IMR-90 (cell line): Measurements from ENCODE around the gene PLEK2. TPM values are rescaled to one million over a fixed set of nuclear protein-coding genes. Genes with fewer than 3 reads are reported as not detected.
"Not testable (repeated sequence)": the region's sequence is repeated elsewhere in the genome, so short reads cannot be mapped to it uniquely, and the experiment has no call there.

Source experiments
- ATAC-seq: fragments of 200-7000 bp; cut with Tn5 transposase; 2 replicates; pipeline ENCODE4 v1.9.1; 2020; ENCODE audit warnings: low read depth, mild to moderate bottlenecking, moderate library complexity
- BruUV-seq: library from RNA; stranded (reverse); fragments of 400-500 nt; replicated peaks from 2 replicates; lab custom pipeline; 2021; lab: Mats Ljungman, UMichigan
- CTCF ChIA-PET: fragments of 300-600 bp; formaldehyde crosslinking; extraction: SDS; loops from one replicate; lab custom pipeline; 2021; ENCODE audit warnings: antibody characterized with exemption; lab: Yijun Ruan, JAX
- POLR2A ChIA-PET: fragments of 300-600 bp; sonication (Branson Sonifier 250); formaldehyde crosslinking; loops from one replicate; lab custom pipeline; 2022; ENCODE audit warnings: antibody characterized with exemption; ENCODE audit not compliant: unreplicated experiment; lab: Charles Lee
- DNase-seq: peaks from one replicate; pipeline ENCODE4 v3.0.0; 2013
- H2AFZ ChIP-seq: replicated peaks from 2 replicates; pipeline ENCODE3; 2013; ENCODE audit warnings: low read length, mild to moderate bottlenecking; ENCODE audit not compliant: poor library complexity
- H2AK5ac ChIP-seq: 2 replicates; pipeline ENCODE4 v1.6.1; 2013; ENCODE audit warnings: low read depth, low read length, inconsistent platforms
- H2AK9ac ChIP-seq: replicated peaks from 2 replicates; pipeline ENCODE3; 2013; ENCODE audit warnings: mild to moderate bottlenecking, low read depth, low read length, moderate library complexity; ENCODE audit not compliant: poor library complexity
- H2BK120ac ChIP-seq: 2 replicates; pipeline ENCODE4 v1.6.1; 2013; ENCODE audit warnings: low read depth, low read length, inconsistent platforms
- H2BK15ac ChIP-seq: 3 replicates; pipeline ENCODE4 v1.6.1; 2013; ENCODE audit warnings: low read depth, low read length, inconsistent platforms
- H2BK20ac ChIP-seq: 2 replicates; pipeline ENCODE4 v1.6.1; 2013; ENCODE audit warnings: low read depth, mild to moderate bottlenecking, inconsistent platforms, low read length, moderate library complexity
- H2BK5ac ChIP-seq: 2 replicates; pipeline ENCODE4 v1.6.1; 2013; ENCODE audit warnings: mild to moderate bottlenecking, low read depth, low read length, inconsistent platforms; ENCODE audit not compliant: poor library complexity, severe bottlenecking
- H3K14ac ChIP-seq: replicated peaks from 2 replicates; pipeline ENCODE4 v1.6.1; 2013; ENCODE audit warnings: low read depth, low read length, inconsistent platforms
- H3K18ac ChIP-seq: 2 replicates; pipeline ENCODE4 v1.6.1; 2013; ENCODE audit warnings: low read depth, low read length, control low read depth
- H3K23ac ChIP-seq: 2 replicates; pipeline ENCODE4 v1.6.1; 2013; ENCODE audit warnings: low read depth, low read length, inconsistent platforms
- H3K27ac ChIP-seq: 2 replicates; pipeline ENCODE4 v1.5.1; 2013; ENCODE audit warnings: mild to moderate bottlenecking, control low read depth, low read length; ENCODE audit not compliant: insufficient read depth
- H3K27me3 ChIP-seq: 2 replicates; pipeline ENCODE4 v1.6.1; 2013; ENCODE audit warnings: low read length; ENCODE audit not compliant: control insufficient read depth, insufficient read depth
- H3K36me3 ChIP-seq: 2 replicates; pipeline ENCODE4 v1.6.1; 2013; ENCODE audit warnings: low read length, mixed read lengths; ENCODE audit not compliant: control insufficient read depth, insufficient read depth
- H3K4ac ChIP-seq: 2 replicates; pipeline ENCODE4 v1.6.1; 2013; ENCODE audit warnings: low read depth, low read length, inconsistent platforms
- H3K4me1 ChIP-seq: 2 replicates; pipeline ENCODE4 v1.6.1; 2013; ENCODE audit warnings: low read length, mixed read lengths; ENCODE audit not compliant: control insufficient read depth, insufficient read depth
- H3K4me2 ChIP-seq: 2 replicates; pipeline ENCODE4 v1.6.1; 2013; ENCODE audit warnings: low read depth, mild to moderate bottlenecking, control low read depth, low read length, moderate library complexity
- H3K4me3 ChIP-seq: 2 replicates; pipeline ENCODE4 v1.5.1; 2013; ENCODE audit warnings: low read depth, mild to moderate bottlenecking, control low read depth, low read length, moderate library complexity; ENCODE audit not compliant: insufficient read depth
- H3K56ac ChIP-seq: 2 replicates; pipeline ENCODE4 v1.6.1; 2013; ENCODE audit warnings: low read length, inconsistent platforms; ENCODE audit not compliant: insufficient read depth; ENCODE audit errors: extremely low read depth
- H3K79me1 ChIP-seq, 2 experiments: 2 replicates each; pipeline ENCODE4 v1.6.1; 2013; ENCODE audit warnings: low read length in 2 of 2, inconsistent platforms in 1 of 2, low read depth in 1 of 2
- H3K9ac ChIP-seq: 2 replicates; pipeline ENCODE4 v1.6.1; 2013; ENCODE audit warnings: low read depth, low read length, control low read depth
- H3K9me1 ChIP-seq: 2 replicates; pipeline ENCODE4 v1.6.1; 2013; ENCODE audit warnings: low read length, inconsistent platforms; ENCODE audit not compliant: insufficient read depth
- H3K9me3 ChIP-seq: 2 replicates; pipeline ENCODE4 v1.6.1; 2013; ENCODE audit warnings: low read length; ENCODE audit not compliant: control insufficient read depth, insufficient read depth
- H4K20me1 ChIP-seq: 2 replicates; pipeline ENCODE4 v1.6.1; 2013; ENCODE audit warnings: low read length, inconsistent platforms; ENCODE audit not compliant: insufficient read depth
- H4K5ac ChIP-seq: 2 replicates; pipeline ENCODE4 v1.6.1; 2013; ENCODE audit warnings: mild to moderate bottlenecking, low read depth, low read length, control low read depth
- H4K8ac ChIP-seq, 2 experiments: 2 replicates each; pipeline ENCODE4 v1.6.1; 2013; ENCODE audit warnings: low read depth in 2 of 2, low read length in 2 of 2, control low read depth in 1 of 2, inconsistent platforms in 1 of 2
- H4K91ac ChIP-seq: 2 replicates; pipeline ENCODE4 v1.6.1; 2013; ENCODE audit warnings: low read depth, low read length, inconsistent platforms; ENCODE audit not compliant: insufficient read depth
- USF2 ChIP-seq: fragments of 150-350 bp; IDR thresholded peaks from 2 replicates; pipeline ENCODE4 v1.6.1; 2017; ENCODE audit warnings: mild to moderate bottlenecking, antibody characterized with exemption, low read length, low read depth
- WGBS, 2 experiments: methylation state at CpG; one replicate each; pipeline versions ENCODE4 v1.1.5 to v1.1.7; 2013; ENCODE audit warnings: missing lambda C conversion rate in 2 of 2; ENCODE audit not compliant: insufficient read length in 1 of 2; ENCODE audit errors: extremely low coverage in 2 of 2; 5-methylcytosine and 5-hydroxymethylcytosine counted together
- dilution Hi-C: fragments of 300-500 bp; cut with HindIII; formaldehyde crosslinking; loops from one replicate; pipeline ENCODE4 v1.14.3; 2018; ENCODE audit warnings: low sequenced_read_pairs; ENCODE audit not compliant: unreplicated experiment
- in situ Hi-C: fragments of 300-500 bp; cut with MboI; formaldehyde crosslinking; loops from 3 replicates; pipeline ENCODE4 v1.14.3; 2019; ENCODE audit warnings: low sequenced_read_pairs, inconsistent platforms, mixed read lengths
- intact Hi-C: fragments of 100-400 bp; cut with micrococcal nuclease; formaldehyde crosslinking; loops from 2 replicates; pipeline ENCODE4 v1.10.0; 2022
- polyA plus RNA-seq, 3 experiments: library from polyadenylated mRNA; depleted of rRNA; stranded (reverse); fragments of >200 nt; gene quantifications; 2 replicates each; pipeline ENCODE4 v1.2.3, GENCODE V29; 2012; ENCODE audit warnings: low replicate concordance in 1 of 3
- total RNA-seq: library from RNA; depleted of rRNA; stranded (reverse); fragments of >200 nt; gene quantifications from 2 replicates; pipeline ENCODE4 v1.2.3, GENCODE V29; 2012

PLEK2 gene
- total and polyA plus RNA-seq, 2 of the 4 experiments (the other 2 are of a cell fraction) = 1.7 to 2.5 TPM

DNA sequence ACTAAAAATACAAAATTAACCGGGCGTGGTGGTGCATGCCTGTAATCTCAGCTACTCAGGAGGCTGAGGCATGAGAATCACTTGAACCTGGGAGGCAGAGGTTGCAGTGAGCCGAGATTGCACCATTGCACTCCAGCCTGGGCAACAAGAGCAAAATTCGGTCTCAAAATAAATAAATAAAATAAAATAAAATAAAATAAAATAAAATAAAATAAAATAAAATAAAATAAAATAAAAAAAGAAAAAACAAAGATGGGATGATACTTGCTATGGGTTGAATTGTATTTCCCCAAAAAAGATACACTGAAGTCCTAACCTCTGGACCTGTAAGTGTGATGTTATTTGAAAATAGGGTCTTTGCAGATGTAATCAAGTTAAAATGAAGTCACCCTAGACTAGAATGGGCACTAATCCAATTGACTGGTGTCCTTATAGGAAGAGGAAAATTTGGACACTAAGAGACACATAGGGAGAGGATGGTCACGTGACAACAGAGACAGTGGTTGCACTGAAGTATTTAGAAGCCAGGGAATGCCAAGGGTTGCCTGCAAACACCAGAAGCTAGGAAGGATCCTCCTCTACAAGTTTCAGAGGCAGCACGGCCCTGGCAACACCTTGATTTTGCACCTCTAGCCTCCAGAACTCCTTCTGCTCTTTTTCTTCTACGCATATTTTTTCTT is 3.7 kb downstream of the PLEK2 start:
- dilution Hi-C loops = not testable (repeated sequence)

More for the DNA sequence above, 3.7 kb downstream of the PLEK2 start:
- H3K4me1 ChIP-seq, H4K8ac ChIP-seq, H3K79me1 ChIP-seq, H3K4me2 ChIP-seq, H2AFZ ChIP-seq, H3K56ac ChIP-seq, H4K5ac ChIP-seq, H2BK5ac ChIP-seq, H3K36me3 ChIP-seq, H3K9me3 ChIP-seq, H3K23ac ChIP-seq, H3K14ac ChIP-seq, H2BK120ac ChIP-seq, H3K9me1 ChIP-seq, CTCF ChIA-PET, BruUV-seq, H2BK15ac ChIP-seq, POLR2A ChIA-PET, H3K9ac ChIP-seq, H2AK9ac ChIP-seq, ATAC-seq, H4K91ac ChIP-seq, H2BK20ac ChIP-seq, H3K27me3 ChIP-seq, intact Hi-C loops, H3K27ac ChIP-seq, H4K20me1 ChIP-seq, in situ Hi-C loops, H3K4ac ChIP-seq, DNase-seq, H2AK5ac ChIP-seq, H3K18ac ChIP-seq, H3K4me3 ChIP-seq: not testable (repeated sequence)
- 0 out of 2 replicates have a peak, but pooled peaks have one; percentile 9 for TF ChIP-seq USF2
- WGBS, 2 experiments = 42 to 100% methylated on average over 1 to 2 of the region's 7 CpGs
